ENCODE results near the gene AHNAK. TPM values are rescaled to one million over a fixed set of nuclear protein-coding genes. Genes with fewer than 3 reads are reported as not detected.

AHNAK gene
- total and polyA plus RNA-seq, 2 donors (not counting 3 experiments of a cell fraction or from before 2014, with no cell fraction given), result 35.2 to 436 TPM

DNA sequence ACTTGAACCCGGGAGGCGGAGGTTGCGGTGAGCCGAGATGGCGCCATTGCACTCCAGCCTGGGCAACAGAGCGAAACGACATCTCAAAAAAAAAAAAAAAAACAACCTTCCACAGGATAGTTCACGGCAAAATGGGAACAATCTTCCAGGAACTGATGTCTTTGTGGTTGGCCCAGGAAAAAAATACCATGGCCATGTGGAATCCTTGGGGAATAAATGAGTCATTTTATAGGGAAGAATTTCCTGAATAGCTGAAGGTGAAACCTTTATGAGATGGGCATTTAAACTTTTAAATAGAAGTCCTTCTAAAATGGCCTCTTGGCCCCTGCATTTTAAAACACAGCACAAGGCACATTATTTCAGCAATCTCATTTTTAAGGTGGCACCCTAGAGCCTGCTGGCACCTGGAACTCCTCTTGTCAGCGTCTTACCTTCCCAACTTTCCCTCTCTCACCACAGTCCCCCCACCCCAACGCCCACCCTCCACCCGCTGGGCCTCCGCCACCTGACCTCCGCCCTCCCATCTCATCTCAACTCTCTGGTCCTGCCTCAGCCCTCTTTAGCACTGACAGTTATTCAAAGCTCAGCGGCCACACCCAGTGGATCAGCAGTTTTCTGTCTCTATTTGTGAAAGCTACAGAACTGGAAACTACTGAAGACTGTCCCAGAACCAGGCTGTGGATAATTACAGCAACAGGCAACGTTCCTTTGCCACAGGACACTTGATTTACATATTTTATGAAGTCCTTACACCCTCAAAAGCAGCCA lies 84.7 kb downstream of the AHNAK start:
- ChIA-PET CTCF (interaction anchor here (0.7 to 1.9 kb wide), 8 partner anchors 13 to 122 kb away, joined by 3 to 11 read pairs (median 4); no protein-coding TSS in a partner anchor), POLR2A (no interaction called here)
- H3K4me2 ChIP-seq (ENCODE audit: insufficient read depth, low read length), result no peak overlapping the region
- dilution Hi-C loops (cut with MboI; ENCODE audit: extremely low pct_ligation_motif_present, low sequenced_read_pairs), result no loop called here
- no peaks in the 10 kb centered on the region for H3K9me1 ChIP-seq (replicated peaks; ENCODE audit: control insufficient read depth, extremely low read depth, insufficient read depth, low read length)
- FAIRE-seq (no peak), DNase-seq (ENCODE audit: low read depth, low spot score) (no peak)
- TF ChIP-seq POLR2AphosphoS5 (IDR thresholded peaks at IDR 0.05; ENCODE audit: insufficient read depth, low read depth, low read length) (no peak), JUN (IDR thresholded peaks at IDR 0.05; ENCODE audit: borderline replicate concordance, insufficient read depth, insufficient read length, low read depth) (peak; percentile 19)
- H4K20me1 ChIP-seq (replicated peaks; ENCODE audit: control insufficient read depth, extremely low read depth, insufficient read depth, low read length), result no peaks in the 10 kb centered on the region
- no peaks in the 10 kb centered on the region for H3K4me1 ChIP-seq (ENCODE audit: control insufficient read depth, extremely low read depth, insufficient read depth, low read length)
- no peak overlapping the region for H3K4me3 ChIP-seq (replicated peaks in 1 of 3; ENCODE audit: insufficient read depth in 1 of 3, low read depth in 1 of 3, low read length in 3 of 3)
- no peak overlapping the region for H3K27ac ChIP-seq (ENCODE audit: insufficient read depth, low read depth, low read length)
- no peak overlapping the region for H3K9ac ChIP-seq (replicated peaks; ENCODE audit: extremely low read depth, insufficient read depth, low read length)
- BruUV-seq (replicated peaks), result no TSS peak
- no peaks in the 10 kb centered on the region for H3K27me3 ChIP-seq (ENCODE audit: control insufficient read depth in 2 of 2, insufficient read depth in 2 of 2, low read length in 2 of 2)
- intact Hi-C loops (cut with micrococcal nuclease), result no loop called here
- H3K36me3 ChIP-seq (ENCODE audit: control insufficient read depth in 2 of 2, extremely low read depth in 1 of 2, insufficient read depth in 2 of 2, low read length in 2 of 2), result no peaks in the 10 kb centered on the region
- H3K9me3 ChIP-seq (replicated peaks; ENCODE audit: control insufficient read depth, insufficient read depth, low read length), result no peaks in the 10 kb centered on the region
- no peak overlapping the region for H2AFZ ChIP-seq (ENCODE audit: low read depth, low read length)
- H3K79me2 ChIP-seq (ENCODE audit: control insufficient read depth, insufficient read depth, low read length), result no peaks in the 10 kb centered on the region

DNA sequence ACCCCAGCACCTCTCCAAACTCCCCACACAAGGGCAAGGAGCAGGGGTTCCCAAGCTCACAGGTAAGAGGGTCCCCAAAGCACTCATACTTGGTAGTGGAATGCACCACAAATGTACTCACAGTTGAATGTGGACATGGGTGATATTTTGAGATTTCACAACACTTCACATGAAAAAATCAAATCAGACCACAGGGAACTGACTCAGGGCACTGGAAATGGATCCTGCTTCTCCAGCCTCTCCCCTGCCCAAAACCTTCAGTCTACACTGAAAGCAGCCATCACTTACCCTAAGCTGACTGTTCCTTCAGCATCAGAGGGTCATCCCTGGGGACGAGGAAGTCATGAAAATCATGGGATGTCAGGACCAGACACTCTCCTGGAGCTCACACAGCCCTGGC lies 87.5 kb downstream of the AHNAK start:
- H3K9me3 ChIP-seq (replicated peaks; ENCODE audit: control insufficient read depth, insufficient read depth, low read length), result no peaks in the 10 kb centered on the region
- TF ChIP-seq, protein P1, sequence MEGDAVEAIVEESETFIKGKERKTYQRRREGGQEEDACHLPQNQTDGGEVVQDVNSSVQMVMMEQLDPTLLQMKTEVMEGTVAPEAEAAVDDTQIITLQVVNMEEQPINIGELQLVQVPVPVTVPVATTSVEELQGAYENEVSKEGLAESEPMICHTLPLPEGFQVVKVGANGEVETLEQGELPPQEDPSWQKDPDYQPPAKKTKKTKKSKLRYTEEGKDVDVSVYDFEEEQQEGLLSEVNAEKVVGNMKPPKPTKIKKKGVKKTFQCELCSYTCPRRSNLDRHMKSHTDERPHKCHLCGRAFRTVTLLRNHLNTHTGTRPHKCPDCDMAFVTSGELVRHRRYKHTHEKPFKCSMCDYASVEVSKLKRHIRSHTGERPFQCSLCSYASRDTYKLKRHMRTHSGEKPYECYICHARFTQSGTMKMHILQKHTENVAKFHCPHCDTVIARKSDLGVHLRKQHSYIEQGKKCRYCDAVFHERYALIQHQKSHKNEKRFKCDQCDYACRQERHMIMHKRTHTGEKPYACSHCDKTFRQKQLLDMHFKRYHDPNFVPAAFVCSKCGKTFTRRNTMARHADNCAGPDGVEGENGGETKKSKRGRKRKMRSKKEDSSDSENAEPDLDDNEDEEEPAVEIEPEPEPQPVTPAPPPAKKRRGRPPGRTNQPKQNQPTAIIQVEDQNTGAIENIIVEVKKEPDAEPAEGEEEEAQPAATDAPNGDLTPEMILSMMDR (IDR thresholded peaks at IDR 0.05; ENCODE audit: extremely low read depth in 1 of 2, insufficient read depth in 1 of 2, low read depth in 1 of 2, low read length in 2 of 2), result no peak
- TF ChIP-seq POLR2A (IDR thresholded peaks at IDR 0.05; ENCODE audit: low read depth, low read length) (no peak), MYC (IDR thresholded peaks at IDR 0.05; ENCODE audit: low read depth, low read length) (no peak), JUN (IDR thresholded peaks at IDR 0.05; ENCODE audit: borderline replicate concordance, insufficient read depth, insufficient read length, low read depth) (no peak), GATA2 (IDR thresholded peaks at IDR 0.05; ENCODE audit: insufficient read depth, insufficient read length, low read depth, low read length) (no peak), POLR2AphosphoS5 (IDR thresholded peaks at IDR 0.05; ENCODE audit: insufficient read depth, low read depth, low read length) (no peak), FOS (IDR thresholded peaks at IDR 0.05; ENCODE audit: borderline replicate concordance, insufficient read depth, low read length) (no peak), EZH2 (IDR thresholded peaks at IDR 0.05; ENCODE audit: borderline replicate concordance, low read depth, low read length, severe bottlenecking) (no peak)
- TF ChIP-seq, protein P2, sequence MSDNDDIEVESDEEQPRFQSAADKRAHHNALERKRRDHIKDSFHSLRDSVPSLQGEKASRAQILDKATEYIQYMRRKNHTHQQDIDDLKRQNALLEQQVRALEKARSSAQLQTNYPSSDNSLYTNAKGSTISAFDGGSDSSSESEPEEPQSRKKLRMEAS (IDR thresholded peaks at IDR 0.05; ENCODE audit: insufficient read depth, insufficient read length), result no peak
- H3K9ac ChIP-seq (replicated peaks; ENCODE audit: extremely low read depth, insufficient read depth, low read length), result no peak overlapping the region
- BruUV-seq (replicated peaks), result no TSS peak
- ChIA-PET POLR2A (no interaction called here), CTCF (interaction anchor here (0.5 to 1.6 kb wide), 3 partner anchors 21 to 34 kb away, joined by 3 to 13 read pairs (median 3); no protein-coding TSS in a partner anchor)
- FAIRE-seq (no peak), DNase-seq (ENCODE audit: low read depth, low spot score) (no peak)
- H3K27ac ChIP-seq (ENCODE audit: insufficient read depth, low read depth, low read length), result no peak overlapping the region
- no peak overlapping the region for H3K4me2 ChIP-seq (ENCODE audit: insufficient read depth, low read length)
- no peak overlapping the region for H3K4me3 ChIP-seq (replicated peaks in 1 of 3; ENCODE audit: insufficient read depth in 1 of 3, low read depth in 1 of 3, low read length in 3 of 3)
- no peaks in the 10 kb centered on the region for H3K79me2 ChIP-seq (ENCODE audit: control insufficient read depth, insufficient read depth, low read length)
- dilution Hi-C loops (cut with MboI; ENCODE audit: extremely low pct_ligation_motif_present, low sequenced_read_pairs), result no loop called here
- no peak overlapping the region for H2AFZ ChIP-seq (ENCODE audit: low read depth, low read length)
- no peaks in the 10 kb centered on the region for H3K36me3 ChIP-seq (ENCODE audit: control insufficient read depth in 2 of 2, extremely low read depth in 1 of 2, insufficient read depth in 2 of 2, low read length in 2 of 2)
- H3K27me3 ChIP-seq (ENCODE audit: control insufficient read depth in 2 of 2, insufficient read depth in 2 of 2, low read length in 2 of 2), result no peaks in the 10 kb centered on the region
- intact Hi-C loops (cut with micrococcal nuclease), result no loop called here
- no peaks in the 10 kb centered on the region for H4K20me1 ChIP-seq (replicated peaks; ENCODE audit: control insufficient read depth, extremely low read depth, insufficient read depth, low read length)
- no peaks in the 10 kb centered on the region for H3K9me1 ChIP-seq (replicated peaks; ENCODE audit: control insufficient read depth, extremely low read depth, insufficient read depth, low read length)
- H3K4me1 ChIP-seq (ENCODE audit: control insufficient read depth, extremely low read depth, insufficient read depth, low read length), result no peaks in the 10 kb centered on the region
